Right ventricle myocardium inferior (tissue), 1 donor: Measurements from ENCODE around the gene PITX2. TPM values are rescaled to one million over a fixed set of nuclear protein-coding genes. Genes with fewer than 3 reads are reported as not detected.

Experiments used
- ATAC-seq: fragments of 200-7000 bp; cut with Tn5 transposase; one replicate; pipeline ENCODE4 v1.9.1; 2020; ENCODE audit warnings: mild to moderate bottlenecking, moderate library complexity
- DNase-seq: peaks from one replicate; pipeline ENCODE4 v3.0.0; 2021; ENCODE audit errors: missing footprints
- intact Hi-C: fragments of 100-400 bp; cut with DNase I; formaldehyde crosslinking; loops from one replicate; pipeline ENCODE4 v1.11.0; 2022
- total RNA-seq: library from RNA; stranded (reverse); fragmentation: NEBNext Ultra II Directional; extraction: Animal tissue kit (Norgen Biotek cat#: 25700); gene quantifications from one replicate; pipeline ENCODE4 v1.2.1, GENCODE V29; 2021
- donor health status: DM: no; HTN: yes; CAD: no; lungs with severe emphysema.

The PITX2 gene
- total RNA-seq, 1 donor from 2014 or later: not detected

GRCh38 chr4:110637408-110638088 lies 14.7 kb upstream of the PITX2 start:
- ATAC-seq: no peak
- intact Hi-C loops: no loop called here
- DNase-seq: no peak

GRCh38 chr4:110636680-110637407 lies 14.0 kb upstream of the PITX2 start:
- no peak for ATAC-seq
- intact Hi-C loops: no loop called here

GRCh38 chr4:110636171-110636679 lies 13.3 kb upstream of the PITX2 start:
- intact Hi-C loops: no loop called here
- ATAC-seq (no peak), DNase-seq (no peak)

More at GRCh38 chr4:110636680-110637407, 14.0 kb upstream of the PITX2 start:
- no peak for DNase-seq

- ATAC-seq (no peak), DNase-seq (no peak)
- intact Hi-C loops: no loop called here
Measured at GRCh38 chr4:110635163-110635865, 12.4 kb upstream of the PITX2 start.

- intact Hi-C loops: loop anchor here (5.0 kb wide), 2 partner anchors 648 to 843 kb away; no protein-coding TSS in a partner anchor
- ATAC-seq (no peak), DNase-seq (no peak)
Measured at GRCh38 chr4:110634350-110635162, 11.7 kb upstream of the PITX2 start.

GRCh38 chr4:110633358-110634341 lies 10.8 kb upstream of the PITX2 start:
- intact Hi-C loops: loop anchor here (5.0 kb wide), 2 partner anchors 649 to 844 kb away; no protein-coding TSS in a partner anchor

GRCh38 chr4:110632506-110633357 lies 9.9 kb upstream of the PITX2 start:
- intact Hi-C loops: loop anchor here (5.0 kb wide), 2 partner anchors 650 to 845 kb away; no protein-coding TSS in a partner anchor
- DNase-seq (no peak), ATAC-seq (no peak)

More at GRCh38 chr4:110633358-110634341, 10.8 kb upstream of the PITX2 start:
- ATAC-seq (no peak), DNase-seq (no peak)

- intact Hi-C loops: loop anchor here (1.0 to 5.0 kb wide), 3 partner anchors 16 to 845 kb away; no protein-coding TSS in a partner anchor
- peak; percentile 93 for ATAC-seq
- DNase-seq: no peak
Measured at GRCh38 chr4:110631584-110632505, 9.0 kb upstream of the PITX2 start.

- ATAC-seq: no peak
- no peak for DNase-seq
- intact Hi-C loops: loop anchor here (1.0 to 5.0 kb wide), 3 partner anchors 15 to 846 kb away; no protein-coding TSS in a partner anchor
Measured at GRCh38 chr4:110630688-110631402, 8.0 kb upstream of the PITX2 start.

GRCh38 chr4:110629780-110630687 lies 7.2 kb upstream of the PITX2 start:
- DNase-seq: no peak
- ATAC-seq: no peak
- intact Hi-C loops: loop anchor here (5.0 kb wide), 2 partner anchors 652 to 847 kb away; no protein-coding TSS in a partner anchor

GRCh38 chr4:110629214-110629754 lies 6.4 kb upstream of the PITX2 start:
- intact Hi-C loops: no loop called here
- ATAC-seq: no peak
- no peak for DNase-seq

- no peak for ATAC-seq
- intact Hi-C loops: no loop called here
- no peak for DNase-seq
Measured at GRCh38 chr4:110628663-110629213, 5.9 kb upstream of the PITX2 start.
